Omental fat pad (tissue), 4 donors: ENCODE measurements around the gene C2orf92. TPM values are rescaled to one million over a fixed set of nuclear protein-coding genes. Genes with fewer than 3 reads are reported as not detected.
"Not testable (repeated sequence)": the region's sequence is repeated elsewhere in the genome, so short reads cannot be mapped to it uniquely, and the experiment has no call there.

Experiments
- ATAC-seq: fragments of 150-250 bp; one replicate; pipeline ENCODE4 v1.9.1; 2016; ENCODE audit warnings: mild to moderate bottlenecking, moderate library complexity; ENCODE audit not compliant: low FRiP score
- DNase-seq: peaks from one replicate; pipeline ENCODE4 v3.0.0-alpha.2; 2019; ENCODE audit warnings: low spot score
- total RNA-seq, 4 donors: library from RNA; depleted of rRNA; stranded (reverse); fragments of >200 nt; gene quantifications; one replicate each; pipeline ENCODE4 v1.1.0, GENCODE V29; 2016
- TF ChIP-seq, protein P1 (sequence below), 3 donors: fragments of 450-650 bp; IDR thresholded peaks; one replicate each; pipeline ENCODE4 v1.5.1; 2016 to 2017; ENCODE audit warnings: antibody characterized with exemption in 3 of 3, mild to moderate bottlenecking in 3 of 3, moderate library complexity in 2 of 3

The C2orf92 gene
- total RNA-seq, 4 donors from 2014 or later = 4.8 to 17.8 (median 10.4) TPM

DNA sequence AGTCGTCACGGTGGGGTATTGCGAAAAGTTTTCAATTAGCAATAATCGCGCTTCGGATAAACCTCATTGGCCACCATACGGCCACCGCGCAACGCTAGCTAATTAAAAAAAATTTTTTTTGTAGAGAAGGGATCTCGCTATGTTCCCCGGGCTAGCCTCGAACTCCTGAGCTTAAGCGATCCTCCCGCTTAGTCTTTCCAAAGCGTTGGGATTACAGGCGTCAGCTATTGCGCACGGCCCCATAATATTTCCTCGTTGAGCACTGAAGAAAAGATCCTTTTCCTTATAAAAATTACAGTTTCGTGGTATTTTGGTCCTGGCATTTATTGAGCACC, 4.9 kb upstream of the C2orf92 start:
- TF ChIP-seq, protein P1, sequence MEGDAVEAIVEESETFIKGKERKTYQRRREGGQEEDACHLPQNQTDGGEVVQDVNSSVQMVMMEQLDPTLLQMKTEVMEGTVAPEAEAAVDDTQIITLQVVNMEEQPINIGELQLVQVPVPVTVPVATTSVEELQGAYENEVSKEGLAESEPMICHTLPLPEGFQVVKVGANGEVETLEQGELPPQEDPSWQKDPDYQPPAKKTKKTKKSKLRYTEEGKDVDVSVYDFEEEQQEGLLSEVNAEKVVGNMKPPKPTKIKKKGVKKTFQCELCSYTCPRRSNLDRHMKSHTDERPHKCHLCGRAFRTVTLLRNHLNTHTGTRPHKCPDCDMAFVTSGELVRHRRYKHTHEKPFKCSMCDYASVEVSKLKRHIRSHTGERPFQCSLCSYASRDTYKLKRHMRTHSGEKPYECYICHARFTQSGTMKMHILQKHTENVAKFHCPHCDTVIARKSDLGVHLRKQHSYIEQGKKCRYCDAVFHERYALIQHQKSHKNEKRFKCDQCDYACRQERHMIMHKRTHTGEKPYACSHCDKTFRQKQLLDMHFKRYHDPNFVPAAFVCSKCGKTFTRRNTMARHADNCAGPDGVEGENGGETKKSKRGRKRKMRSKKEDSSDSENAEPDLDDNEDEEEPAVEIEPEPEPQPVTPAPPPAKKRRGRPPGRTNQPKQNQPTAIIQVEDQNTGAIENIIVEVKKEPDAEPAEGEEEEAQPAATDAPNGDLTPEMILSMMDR (IDR thresholded peaks at IDR 0.05) = no peak
- DNase-seq (no peak), ATAC-seq (no peak)

DNA sequence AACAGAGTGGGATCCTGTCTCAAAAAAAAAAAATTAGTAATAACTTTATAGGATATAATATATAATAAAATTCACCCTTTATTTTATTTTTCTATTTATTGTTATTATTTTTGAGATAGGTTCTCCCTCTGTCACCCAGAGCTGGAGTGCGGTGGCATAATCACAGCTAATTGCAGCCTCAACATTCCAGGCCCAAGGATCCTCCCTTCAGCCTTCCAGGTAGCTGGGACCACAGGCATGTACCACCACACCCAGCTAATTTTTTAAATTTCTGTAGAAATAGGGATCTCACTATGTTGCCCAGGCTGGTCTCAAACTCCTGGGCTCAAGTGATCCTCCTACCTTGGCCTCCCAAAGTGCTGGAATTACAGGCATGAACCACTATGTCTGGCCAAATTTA, 958 bp downstream of the C2orf92 start:
- ATAC-seq = no peak
- no peak for DNase-seq
- TF ChIP-seq, protein P1 (IDR thresholded peaks at IDR 0.05) = no peak

DNA sequence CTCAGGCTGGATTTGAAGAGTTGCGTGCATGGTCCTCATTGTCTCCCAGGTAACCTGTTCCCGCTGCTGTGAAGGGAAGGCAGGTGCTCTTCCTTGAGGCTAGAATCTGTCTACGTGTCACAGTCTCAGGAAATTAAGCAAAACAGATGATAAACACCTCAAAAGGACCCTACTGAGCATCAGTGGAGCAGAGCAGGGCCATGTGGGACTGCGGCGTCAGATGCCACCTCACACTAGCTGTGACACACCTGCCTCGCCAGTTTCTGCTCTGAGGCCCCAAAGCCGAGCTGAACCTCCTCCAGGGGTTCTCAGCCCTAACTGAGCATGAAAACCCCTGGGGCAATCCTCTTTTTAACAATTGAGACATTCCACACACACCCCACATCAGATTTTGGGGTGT, 2.0 kb downstream of the C2orf92 start:
- DNase-seq = no peak
- no peak for ATAC-seq
- TF ChIP-seq, protein P1 (IDR thresholded peaks at IDR 0.05) = no peak

DNA sequence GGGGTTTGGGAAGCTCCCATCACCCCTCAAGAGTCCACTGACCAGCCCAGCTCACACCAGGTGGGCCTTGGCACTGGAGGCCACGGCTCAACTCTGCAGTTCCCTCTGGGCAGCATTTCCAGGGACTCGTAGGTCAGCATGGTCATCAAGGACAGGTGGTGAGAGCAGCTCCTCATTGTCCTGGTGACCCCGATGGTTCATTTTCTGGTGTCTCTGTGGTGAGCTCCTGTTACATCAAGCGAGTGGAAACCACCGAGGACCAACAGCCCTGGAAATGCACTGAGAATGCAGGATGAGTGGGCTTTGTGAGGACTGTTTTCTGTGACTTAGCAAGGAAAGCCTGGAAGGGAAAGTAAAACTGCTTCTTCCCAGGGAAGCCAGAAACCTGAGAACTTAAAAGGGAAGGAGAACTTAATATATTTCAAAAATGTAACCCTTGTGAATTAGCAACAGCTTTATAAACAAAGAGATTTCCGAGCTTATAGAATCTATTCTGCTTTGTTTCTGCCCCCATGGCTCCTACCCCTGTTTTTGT, 3.2 kb downstream of the C2orf92 start:
- DNase-seq, ATAC-seq: not testable (repeated sequence)

DNA sequence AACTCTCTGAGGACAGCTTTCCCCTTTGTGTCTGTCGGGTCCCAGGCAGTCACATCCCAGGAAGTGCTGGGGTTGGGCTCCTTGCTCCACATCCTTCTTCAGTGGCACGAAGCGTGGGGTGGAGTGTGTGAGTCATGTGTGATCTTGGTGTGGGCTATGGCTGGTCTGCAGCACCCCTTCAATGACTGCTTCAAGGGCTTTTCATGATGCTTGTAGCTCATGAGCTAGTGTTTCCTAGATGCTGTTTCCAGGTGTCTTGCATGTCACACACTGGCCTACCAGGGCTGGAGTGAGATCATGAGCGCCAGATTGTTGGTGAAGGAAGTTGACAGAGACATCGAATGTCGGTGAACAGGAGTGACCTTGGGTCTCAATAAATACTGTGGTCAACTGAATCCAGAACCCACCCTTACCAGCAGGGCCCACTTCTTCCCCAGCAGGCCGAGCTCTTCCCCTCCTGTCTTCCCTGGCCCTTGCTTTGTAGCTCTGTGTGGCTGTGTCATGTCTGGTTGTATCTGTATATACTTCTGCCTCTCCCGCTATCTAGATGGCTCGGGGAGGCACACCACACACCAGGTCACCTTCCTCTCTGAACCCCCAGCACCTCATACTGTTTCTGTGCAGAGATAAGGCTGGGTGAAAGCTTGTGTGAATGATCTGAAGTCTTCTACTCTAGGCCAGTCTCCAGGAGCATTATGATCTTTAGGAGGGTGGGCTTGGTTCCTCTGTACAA, 3.8 kb downstream of the C2orf92 start:
- ATAC-seq (no peak), DNase-seq (no peak)
- TF ChIP-seq, protein P1 (IDR thresholded peaks at IDR 0.05) = no peak

DNA sequence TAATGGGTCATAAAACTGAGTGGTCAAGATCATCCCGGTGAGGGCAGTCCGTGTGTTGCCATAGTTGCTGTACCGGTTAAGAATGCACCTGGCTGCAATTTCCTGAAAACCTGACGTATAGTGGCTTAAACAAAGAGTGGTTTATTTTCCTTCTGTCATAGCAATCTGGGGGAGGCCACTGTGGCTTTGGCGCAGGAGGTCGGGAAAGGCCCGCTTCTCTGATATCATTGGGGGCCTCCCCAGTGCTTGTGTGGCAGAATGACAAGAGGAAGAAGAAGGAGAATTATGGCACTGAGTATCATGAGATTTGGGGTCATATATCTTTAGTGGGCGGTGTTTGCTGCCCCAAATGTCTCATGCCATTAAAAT, 4.4 kb downstream of the C2orf92 start:
- ATAC-seq = no peak
- TF ChIP-seq, protein P1 (IDR thresholded peaks at IDR 0.05) = no peak
- no peak for DNase-seq

DNA sequence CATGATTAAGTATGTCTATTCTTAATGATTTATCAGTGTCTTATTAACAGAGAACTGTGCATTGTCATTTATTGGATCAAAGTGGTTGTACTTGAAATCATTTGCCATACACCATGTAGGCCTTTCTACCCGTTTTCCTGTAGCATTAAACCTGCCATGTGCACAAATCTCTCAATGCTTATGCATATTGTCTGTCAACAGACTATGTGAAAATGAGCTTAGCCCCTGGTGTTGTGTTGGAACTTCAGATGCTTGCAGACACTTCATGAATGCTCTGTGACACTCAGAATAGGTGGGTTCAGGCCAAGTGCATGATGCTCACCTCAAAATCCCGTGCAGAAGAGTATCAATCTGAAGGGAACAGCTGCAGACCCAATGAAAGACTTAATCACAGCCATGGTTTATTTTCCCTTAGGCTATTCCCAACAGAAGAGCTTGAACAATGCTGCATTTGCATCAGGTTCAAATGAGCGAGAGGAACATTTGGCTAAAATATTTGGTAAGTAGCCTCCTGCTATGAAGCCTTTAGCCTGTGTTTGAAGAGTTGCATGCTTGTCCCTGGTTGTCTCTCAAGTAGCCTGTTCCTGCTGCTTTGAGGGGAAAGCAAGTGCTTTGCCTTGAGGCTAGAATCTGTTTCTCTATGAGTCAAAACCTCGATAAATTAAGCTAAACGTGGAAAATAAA, 6.1 kb downstream of the C2orf92 start:
- no peak for ATAC-seq
- TF ChIP-seq, protein P1 (IDR thresholded peaks at IDR 0.05) = no peak
- DNase-seq = no peak
